WTC11 (cell line): ENCODE data around the gene LDLRAD4.

Experiments
- AFF4 ChIP-seq: sonication (generic); formaldehyde crosslinking; IDR thresholded peaks from 2 replicates; pipeline ENCODE4 v1.8.1; 2023; ENCODE audit warnings: mild to moderate bottlenecking, missing genetic modification reagents, borderline replicate concordance
- CTCF ChIP-seq: fragments of 200-600 bp; IDR thresholded peaks from 2 replicates; pipeline ENCODE4 v1.8.0; 2022; ENCODE audit warnings: antibody characterized with exemption
- MLX ChIP-seq: sonication (generic); formaldehyde crosslinking; IDR thresholded peaks from 2 replicates; pipeline ENCODE4 v1.8.1; 2023; ENCODE audit warnings: mild to moderate bottlenecking, missing genetic modification reagents, moderate library complexity

DNA sequence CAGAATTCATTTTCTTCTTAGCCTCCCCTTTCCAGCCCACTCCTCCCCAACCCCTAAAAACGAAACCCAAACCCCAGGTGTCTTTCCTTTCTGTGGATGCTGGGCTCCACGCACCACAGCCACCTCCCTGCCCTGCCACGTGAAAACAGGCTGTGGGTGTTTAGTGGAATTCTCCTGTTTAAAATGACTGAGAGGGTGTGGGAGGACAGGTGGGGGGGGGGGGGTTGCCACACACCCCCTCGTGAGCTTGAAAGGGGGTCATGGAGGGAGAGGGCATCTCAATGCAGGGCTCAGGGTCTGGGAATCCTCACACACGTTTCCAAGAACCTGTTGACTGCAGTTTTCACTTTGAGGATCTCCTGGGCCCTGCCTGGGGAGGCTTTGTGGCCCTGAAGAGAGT, 397.5 kb downstream of the LDLRAD4 start:
- TF ChIP-seq CTCF (no peak), AFF4 (CRISPR knock-in tag) (no peak), MLX (CRISPR knock-in tag) (no peak)
